HG03159 (cell line): Measurements from ENCODE around the gene APPBP2.
"Not testable (repeated sequence)": the region's sequence is repeated elsewhere in the genome, so short reads cannot be mapped to it uniquely, and the experiment has no call there.

Experiments used
- ATAC-seq: cut with Tn5 transposase; IDR thresholded peaks from one replicate; pipeline ENCODE4 v1.9.1; 2021; ENCODE audit warnings: mild to moderate bottlenecking, moderate library complexity; ENCODE audit not compliant: unreplicated experiment

The APPBP2 gene

DNA sequence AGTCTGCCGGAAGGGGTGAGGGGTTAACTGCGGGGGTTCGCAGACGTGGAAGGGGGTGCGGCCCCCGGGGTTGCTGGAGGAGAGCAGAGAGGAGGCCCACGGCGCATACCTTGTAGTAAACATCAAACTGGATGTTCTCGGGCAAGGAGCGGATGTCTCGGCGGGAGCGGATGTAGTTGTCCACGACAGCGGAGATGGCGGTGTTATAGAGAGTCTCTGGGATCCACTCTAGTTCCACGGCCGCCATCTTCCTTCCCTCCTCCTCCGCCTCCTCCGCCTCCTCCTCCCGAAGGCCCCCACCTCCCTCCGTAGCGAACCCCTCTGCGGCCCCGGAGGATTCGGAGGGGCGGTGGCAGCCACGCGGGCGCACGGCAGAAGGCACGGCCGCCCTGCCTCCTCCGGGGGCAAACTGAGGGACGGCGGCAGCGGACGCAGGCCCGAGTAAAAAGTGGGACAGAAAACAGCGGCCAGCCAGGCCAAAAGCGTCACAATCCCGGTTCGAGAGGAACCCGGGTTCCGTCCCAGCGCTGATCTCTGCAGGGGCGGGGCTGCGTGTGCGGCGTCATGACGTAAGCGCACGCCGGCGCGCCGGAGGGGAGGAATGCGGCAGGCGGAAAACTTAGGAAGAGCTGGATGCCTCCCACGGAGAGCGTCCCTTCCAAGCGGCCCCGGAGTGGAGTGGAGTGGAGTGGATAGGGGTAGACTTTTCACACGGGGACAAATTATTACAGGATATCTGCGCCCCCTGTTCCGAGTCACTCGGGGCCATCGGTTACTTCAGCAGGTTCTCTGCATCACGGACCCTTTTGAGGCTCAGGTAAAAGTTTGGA is at the start of gene APPBP2:
Gene APPBP2, minus strand, starts transcription at position 558 of the 830 bp plus-strand sequence. Its CDS starts 311 bp downstream, at position 247.
- ATAC-seq, result peak; percentile 85

GRCh38 chr17:60573236-60574051 is 47.4 kb upstream of the APPBP2 start:
- no peak for ATAC-seq

- no peak for ATAC-seq
Observed at GRCh38 chr17:60565233-60565632, 39.2 kb upstream of the APPBP2 start.

DNA sequence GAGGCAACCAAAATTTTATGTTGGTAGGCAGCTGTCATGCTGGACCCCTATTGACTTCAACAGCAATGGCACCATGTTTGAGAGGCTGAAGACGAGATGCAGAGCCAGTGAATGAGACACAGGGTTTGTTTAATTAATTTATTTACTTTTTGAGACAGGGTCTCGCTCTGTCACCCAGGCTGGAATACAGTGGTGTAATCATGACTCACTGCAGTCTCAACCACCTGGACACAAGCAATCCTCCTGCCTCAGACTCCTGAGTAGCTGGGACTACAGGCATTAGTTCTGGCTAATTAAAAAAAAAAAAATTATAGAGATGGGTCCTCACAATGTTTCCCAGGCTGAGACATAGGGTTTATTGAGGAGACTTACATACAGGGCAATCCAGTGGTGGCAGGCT is 37.7 kb upstream of the APPBP2 start:
- ATAC-seq, result no peak

- no peak for ATAC-seq
Observed at GRCh38 chr17:60562421-60562820, 36.4 kb upstream of the APPBP2 start.

GRCh38 chr17:60560860-60561257 is 34.8 kb upstream of the APPBP2 start:
- ATAC-seq, result no peak

GRCh38 chr17:60559995-60560859 is 34.2 kb upstream of the APPBP2 start:
- ATAC-seq, result no peak

- ATAC-seq, result no peak
Observed at GRCh38 chr17:60559659-60559994, 33.6 kb upstream of the APPBP2 start.

- ATAC-seq, result no peak
Observed at GRCh38 chr17:60557805-60558204, 31.8 kb upstream of the APPBP2 start.

GRCh38 chr17:60555786-60556185 is 29.7 kb upstream of the APPBP2 start:
- ATAC-seq, result no peak

- no peak for ATAC-seq
Observed at GRCh38 chr17:60554377-60554788, 28.3 kb upstream of the APPBP2 start.

- not testable (repeated sequence) for ATAC-seq
Observed at GRCh38 chr17:60552255-60552654, 26.2 kb upstream of the APPBP2 start.

- no peak for ATAC-seq
Observed at GRCh38 chr17:60548990-60549389, 22.9 kb upstream of the APPBP2 start.

DNA sequence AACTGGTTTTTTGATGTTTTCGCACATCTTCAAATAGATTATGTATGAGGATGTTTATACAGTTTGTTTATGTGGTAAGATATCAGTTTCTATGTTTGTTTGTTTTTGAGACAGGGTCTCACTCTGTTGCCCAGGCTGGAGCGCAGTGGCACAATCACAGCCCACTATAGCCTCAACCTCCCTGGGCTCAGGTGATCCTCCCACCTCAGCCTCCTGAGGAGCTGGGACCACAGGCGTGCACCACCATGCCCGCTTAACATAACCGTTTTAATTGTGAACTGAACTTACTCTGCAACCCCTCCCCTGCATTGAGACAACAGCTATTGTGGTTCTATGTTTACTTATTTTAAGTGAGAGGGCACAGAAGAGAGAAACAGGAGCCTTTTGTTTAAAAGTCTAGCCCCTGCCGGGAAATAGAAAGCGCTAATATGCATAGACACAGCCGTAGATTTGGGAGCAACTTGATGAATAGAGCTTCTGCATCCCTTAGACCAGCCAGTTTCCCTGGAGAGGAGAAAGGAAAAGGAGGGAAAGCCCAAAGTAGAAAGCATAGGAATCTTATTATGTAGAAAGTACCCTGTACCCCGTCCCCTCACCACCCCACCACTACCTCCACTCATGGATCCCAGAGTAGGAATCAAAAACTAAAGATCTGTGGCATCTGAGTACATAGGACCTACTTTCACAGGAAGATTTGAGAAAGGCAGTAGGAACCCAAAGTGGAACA is 19.6 kb upstream of the APPBP2 start:
- ATAC-seq, result no peak

- ATAC-seq, result no peak
Observed at GRCh38 chr17:60542071-60542470, 16.0 kb upstream of the APPBP2 start.

DNA sequence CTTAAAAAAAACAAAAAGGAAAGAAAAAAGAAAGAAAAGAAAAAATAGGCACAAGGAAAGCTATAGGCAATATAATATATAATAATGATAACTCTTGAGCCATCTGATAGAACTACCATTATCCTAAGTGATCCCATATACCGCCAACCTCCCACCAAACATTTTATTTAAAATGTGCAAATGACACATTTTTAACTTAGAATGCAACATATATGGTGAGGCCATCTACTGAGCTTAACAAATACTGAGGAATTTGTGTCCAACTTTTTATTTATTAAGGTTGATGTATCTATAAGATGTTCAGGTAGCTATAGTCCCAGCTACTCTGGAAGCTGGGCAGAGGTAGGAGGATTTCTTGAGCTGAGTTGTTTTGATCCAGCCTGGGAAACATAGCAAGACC is 14.4 kb upstream of the APPBP2 start:
- no peak for ATAC-seq

GRCh38 chr17:60539807-60540206 is 13.8 kb upstream of the APPBP2 start:
- no peak for ATAC-seq

DNA sequence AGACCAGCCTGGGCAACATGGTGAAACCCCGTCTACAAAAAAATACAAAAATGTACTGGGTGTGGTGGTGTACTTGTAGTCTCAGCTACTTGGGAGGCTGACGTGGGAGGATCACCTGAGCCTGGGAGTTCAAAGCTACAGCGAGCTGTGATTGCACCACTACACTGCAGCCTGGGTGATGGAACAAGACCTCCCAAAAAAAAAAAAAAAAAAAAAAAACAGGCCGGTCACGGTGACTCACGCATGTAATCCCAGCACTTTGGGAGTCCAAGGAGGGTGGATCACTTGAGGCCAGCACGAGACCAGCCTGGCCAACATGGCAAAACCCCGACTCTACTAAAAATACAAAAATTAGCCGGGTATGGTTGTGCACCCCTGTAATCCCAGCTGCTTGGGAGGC is 12.7 kb upstream of the APPBP2 start:
- ATAC-seq, result no peak

DNA sequence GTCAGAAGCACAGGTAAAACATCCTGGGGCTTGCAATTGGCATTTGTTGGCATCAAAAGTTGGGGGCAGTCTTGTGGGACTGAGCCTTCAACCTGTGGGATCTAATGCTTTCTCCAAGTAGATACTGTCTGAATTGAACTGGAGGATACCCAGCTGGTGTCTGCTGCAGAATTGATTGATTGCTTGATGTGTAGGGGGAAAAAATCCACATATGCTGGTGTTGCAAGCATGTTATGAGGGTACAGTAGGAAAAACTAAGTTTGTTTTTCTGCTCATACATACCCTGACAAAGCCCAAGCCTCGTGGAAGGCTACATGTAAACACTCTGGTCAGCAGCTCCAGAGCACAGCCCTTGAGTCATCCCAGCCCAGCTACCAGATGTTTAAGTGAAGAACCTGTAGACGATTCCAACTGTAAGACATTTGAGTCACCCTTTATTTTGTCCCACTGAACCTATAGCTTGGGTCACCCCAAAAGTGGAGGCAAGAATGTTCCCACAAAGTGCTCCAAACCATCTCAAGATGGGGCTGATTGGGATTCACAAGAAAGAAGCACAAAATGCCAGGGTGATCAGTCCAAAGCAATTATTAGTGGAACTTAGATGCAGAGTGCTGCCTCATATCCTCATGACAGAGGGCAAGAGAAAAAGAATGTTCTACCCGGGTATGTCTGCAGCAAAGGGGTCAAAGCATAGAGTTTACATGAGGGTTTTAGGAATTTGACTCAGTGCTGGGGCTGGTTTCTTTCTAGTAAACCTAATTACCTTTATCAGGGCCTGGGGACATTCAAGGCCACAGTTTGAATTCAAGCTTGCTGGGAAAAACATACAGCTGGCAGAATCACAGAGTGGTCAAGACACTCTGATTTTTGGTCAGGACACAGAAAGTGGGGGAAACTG is 9.6 kb upstream of the APPBP2 start:
- no peak for ATAC-seq
